SK-N-SH (cell line): ENCODE data around the gene CUX1. TPM values are rescaled to one million over a fixed set of nuclear protein-coding genes. Genes with fewer than 3 reads are reported as not detected.
"Not testable (repeated sequence)": the region's sequence is repeated elsewhere in the genome, so short reads cannot be mapped to it uniquely, and the experiment has no call there.

Experiments
- CTCF ChIA-PET: fragments of 300-600, 350-600 bp; formaldehyde crosslinking; extraction: SDS; loops from one replicate; lab custom pipeline; 2021; lab: Yijun Ruan, JAX
- POLR2A ChIA-PET: fragments of 350-600 bp; sonication (Branson Sonifier 250); formaldehyde crosslinking; extraction: SDS; loops from one replicate; lab custom pipeline; 2020; ENCODE audit warnings: antibody characterized with exemption, inconsistent platforms; lab: Yijun Ruan, JAX
- DNase-seq: peaks from one replicate; pipeline ENCODE4 v3.0.0; 2012
- H2AFZ ChIP-seq: fragments of 200-600 bp; sonication (generic); 2 replicates; pipeline ENCODE4 v1.8.1; 2016; ENCODE audit warnings: antibody characterized with exemption, mild to moderate bottlenecking, low read depth
- H3F3A ChIP-seq: fragments of 200-600 bp; sonication (generic); replicated peaks from 2 replicates; pipeline ENCODE3; 2016; ENCODE audit warnings: antibody characterized with exemption, mild to moderate bottlenecking; ENCODE audit not compliant: insufficient read depth
- H3K27ac ChIP-seq, 2 experiments: fragments of 200-500 bp in 1 of 2; fragments of 200-600 bp in 1 of 2; sonication (Bioruptor generic) in 1 of 2; sonication (generic), shearing (Covaris generic) in 1 of 2; 2 replicates each; pipeline versions ENCODE4 v1.5.1 to v1.6.1; 2014 to 2016; ENCODE audit warnings: low read depth in 2 of 2, inconsistent platforms in 1 of 2, low read length in 1 of 2, mild to moderate bottlenecking in 1 of 2, mixed read lengths in 1 of 2
- H3K27me3 ChIP-seq: fragments of 200-600 bp; sonication (generic), shearing (Covaris generic); 2 replicates; pipeline ENCODE4 v1.6.1; 2016; ENCODE audit warnings: mixed run types; ENCODE audit not compliant: insufficient read depth
- H3K36me3 ChIP-seq, 2 experiments: fragments of 200-500 bp in 1 of 2; fragments of 200-600 bp in 1 of 2; sonication (Bioruptor generic) in 1 of 2; sonication (generic) in 1 of 2; replicated peaks in 1 of 2; 2 replicates each; pipeline versions ENCODE3 to v1.5.1; 2014 to 2016; ENCODE audit warnings: low read length in 1 of 2, mild to moderate bottlenecking in 1 of 2; ENCODE audit not compliant: insufficient read depth in 2 of 2, control insufficient read depth in 1 of 2
- H3K4me1 ChIP-seq, 2 experiments: fragments of 200-500 bp in 1 of 2; fragments of 200-600 bp in 1 of 2; sonication (Bioruptor generic) in 1 of 2; sonication (generic), shearing (Covaris generic) in 1 of 2; 2 replicates each; pipeline versions ENCODE4 v1.5.1 to v1.6.1; 2014 to 2016; ENCODE audit warnings: low read depth in 1 of 2, low read length in 1 of 2, mixed run types in 1 of 2; ENCODE audit not compliant: insufficient read depth in 2 of 2, control insufficient read depth in 1 of 2
- H3K4me2 ChIP-seq: fragments of 200-600 bp; sonication (generic), shearing (Covaris generic); 2 replicates; pipeline ENCODE4 v1.6.1; 2017; ENCODE audit warnings: mixed run types
- H3K4me3 ChIP-seq, 2 experiments: fragments of 200-500 bp in 1 of 2; fragments of 200-600 bp in 1 of 2; sonication (Bioruptor generic) in 1 of 2; sonication (generic), shearing (Covaris generic) in 1 of 2; 2 replicates each; pipeline versions ENCODE4 v1.5.1 to v1.8.1; 2014 to 2016; ENCODE audit warnings: low read depth in 2 of 2, inconsistent platforms in 1 of 2, low read length in 1 of 2, mild to moderate bottlenecking in 1 of 2, mixed read lengths in 1 of 2, moderate library complexity in 1 of 2
- H3K79me2 ChIP-seq: fragments of 200-600 bp; sonication (generic); 2 replicates; pipeline ENCODE4 v1.8.1; 2017; ENCODE audit warnings: mild to moderate bottlenecking; ENCODE audit not compliant: insufficient read depth
- H3K9ac ChIP-seq: fragments of 200-600 bp; sonication (generic); 2 replicates; pipeline ENCODE4 v1.6.1; 2017; ENCODE audit warnings: mixed run types
- H3K9me2 ChIP-seq: fragments of 200-600 bp; sonication (generic); 2 replicates; pipeline ENCODE4 v1.6.1; 2017; ENCODE audit warnings: mixed run types
- H3K9me3 ChIP-seq: fragments of 200-600 bp; sonication (generic); 2 replicates; pipeline ENCODE4 v1.6.1; 2017; ENCODE audit warnings: mixed run types, mild to moderate bottlenecking, moderate library complexity
- H4K20me1 ChIP-seq: fragments of 200-600 bp; sonication (generic); 2 replicates; pipeline ENCODE4 v1.6.1; 2017; ENCODE audit warnings: mild to moderate bottlenecking, mixed run types; ENCODE audit not compliant: insufficient read depth
- CTCF ChIP-seq: fragments of 200-600 bp; sonication (generic); IDR thresholded peaks from 2 replicates; pipeline ENCODE4 v1.6.1; 2017; ENCODE audit warnings: antibody characterized with exemption, mild to moderate bottlenecking, moderate library complexity
- ELF1 ChIP-seq: IDR thresholded peaks from 2 replicates; pipeline ENCODE4 v1.4.0; 2012
- EP300 ChIP-seq, 2 experiments: IDR thresholded peaks; 2 replicates each; pipeline versions ENCODE4 v1.4.0 to v1.6.1; 2012; ENCODE audit warnings: borderline replicate concordance in 1 of 2, low read depth in 1 of 2, low read length in 1 of 2
- FOXM1 ChIP-seq: IDR thresholded peaks from 2 replicates; pipeline ENCODE4 v1.4.0; 2012; ENCODE audit warnings: low read depth, mild to moderate bottlenecking
- IRF3 ChIP-seq: fragments of 150-350 bp; IDR thresholded peaks from 2 replicates; pipeline ENCODE4 v1.6.1; 2016; ENCODE audit warnings: mild to moderate bottlenecking, low read depth, low read length
- MAX ChIP-seq: IDR thresholded peaks from 2 replicates; pipeline ENCODE4 v1.4.0; 2012; ENCODE audit warnings: low read depth
- SMC3 ChIP-seq: IDR thresholded peaks from 2 replicates; pipeline ENCODE4 v1.6.1; 2012; ENCODE audit warnings: low read depth, low read length, improper control_type of control experiment
- USF2 ChIP-seq: fragments of 150-350 bp; IDR thresholded peaks from 2 replicates; pipeline ENCODE4 v1.6.1; 2017; ENCODE audit warnings: antibody characterized with exemption, low read length, low read depth, borderline replicate concordance
- YY1 ChIP-seq: IDR thresholded peaks from 2 replicates; pipeline ENCODE4 v1.4.0; 2012; ENCODE audit warnings: low read depth, mild to moderate bottlenecking
- WGBS: methylation state at CpG from one replicate; pipeline ENCODE4 v1.1.6; 2017; ENCODE audit warnings: low lambda C conversion rate; 5-methylcytosine and 5-hydroxymethylcytosine counted together
- polyA plus RNA-seq, 3 experiments: library from polyadenylated mRNA; depleted of rRNA; stranded (reverse); fragments of >200 nt; gene quantifications; 2 replicates each; pipeline ENCODE4 v1.2.3, GENCODE V29; 2012

CUX1 gene
- polyA plus RNA-seq, 1 of the 3 experiments (the other 2 are of a cell fraction), result 68.6 TPM

GRCh38 chr7:102301367-102301766, 483.9 kb downstream of the CUX1 start:
- POLR2A ChIA-PET, CTCF ChIA-PET, H3K4me1 ChIP-seq, H3K9ac ChIP-seq, H3K27ac ChIP-seq, H2AFZ ChIP-seq, H3K4me3 ChIP-seq, H3K9me3 ChIP-seq, H3K36me3 ChIP-seq, H3K4me2 ChIP-seq, H3F3A ChIP-seq, H4K20me1 ChIP-seq, H3K79me2 ChIP-seq, H3K27me3 ChIP-seq, DNase-seq, H3K9me2 ChIP-seq: not testable (repeated sequence)
- 88% methylated on average over 14 of the region's 14 CpGs for WGBS

- TF ChIP-seq ELF1 (no peak), MAX (no peak), CTCF (no peak), SMC3 (no peak), USF2 (no peak), IRF3 (no peak), FOXM1 (no peak), YY1 (no peak), EP300 (IDR thresholded peaks at IDR 0.05; ENCODE audit: borderline replicate concordance in 1 of 2, low read depth in 1 of 2, low read length in 1 of 2) (no peak)
- H3F3A ChIP-seq, result no peaks in the 10 kb centered on the region
- no peaks in the 10 kb centered on the region for H3K79me2 ChIP-seq
- H3K4me3 ChIP-seq, result no peak overlapping the region
- no peaks in the 10 kb centered on the region for H3K9me2 ChIP-seq
- 94% methylated on average over 5 of the region's 6 CpGs for WGBS
- no peak overlapping the region for H3K27ac ChIP-seq
- no peaks in the 10 kb centered on the region for H4K20me1 ChIP-seq
- no peak overlapping the region for H3K9ac ChIP-seq
- no peak overlapping the region for H3K4me2 ChIP-seq
- no peaks in the 10 kb centered on the region for H3K9me3 ChIP-seq
- CTCF ChIA-PET, result interaction anchor here (1.0 kb wide), 1 partner anchor 17 kb away, joined by 3 read pairs; no protein-coding TSS in a partner anchor
- no peak overlapping the region for H2AFZ ChIP-seq
- DNase-seq, result no peak
- POLR2A ChIA-PET, result no interaction called here
- peaks cover 0 to 5% of the 10 kb centered on the region in 2 experiments; a peak in 1 of 4 replicates for H3K4me1 ChIP-seq
- no peaks in the 10 kb centered on the region for H3K36me3 ChIP-seq
- H3K27me3 ChIP-seq, result no peaks in the 10 kb centered on the region
Observed at GRCh38 chr7:102302025-102302424, 484.6 kb downstream of the CUX1 start.
